Activated CD4-positive, alpha-beta T cell treated with anti-CD3 and anti-CD28 coated beads, Interleukin-2, amount 50 U/mL, for 48 hours (primary cell): ENCODE measurements around the gene TXNDC17.
A peak's percentile ranks its signal among the peaks of the same experiment; 100 is the strongest.
"Not testable (repeated sequence)": the region's sequence is repeated elsewhere in the genome, so short reads cannot be mapped to it uniquely, and the experiment has no call there.

Source experiments
- DNase-seq, 2 experiments: peaks; one replicate each; pipeline ENCODE4 v3.0.0-alpha.2; 2020

TXNDC17 gene

GRCh38 chr17:6640536-6641246 lies at the start of gene TXNDC17, which contains the start of gene KIAA0753:
Gene TXNDC17, plus strand, starts transcription at chr17:6641060. Its CDS starts 23 bp downstream, at chr17:6641083.
Gene KIAA0753, minus strand, starts transcription at chr17:6640711. Its CDS starts 5,608 bp downstream, at chr17:6635103.
- peak; percentile 95 to 97 for DNase-seq

- DNase-seq: no peak
Observed at GRCh38 chr17:6591599-6592158, 49.2 kb upstream of the TXNDC17 start.

- DNase-seq: no peak
Observed at GRCh38 chr17:6592173-6592572, 48.7 kb upstream of the TXNDC17 start.

GRCh38 chr17:6593371-6593770 lies 47.5 kb upstream of the TXNDC17 start:
- not testable (repeated sequence) for DNase-seq

GRCh38 chr17:6596081-6596480 lies 44.8 kb upstream of the TXNDC17 start:
- DNase-seq: no peak

GRCh38 chr17:6596511-6596910 lies 44.3 kb upstream of the TXNDC17 start:
- no peak for DNase-seq

GRCh38 chr17:6596941-6597340 lies 43.9 kb upstream of the TXNDC17 start:
- DNase-seq: no peak

GRCh38 chr17:6597727-6598126 lies 43.1 kb upstream of the TXNDC17 start:
- DNase-seq: no peak

- DNase-seq: no peak
Observed at GRCh38 chr17:6599364-6599763, 41.5 kb upstream of the TXNDC17 start.

- no peak for DNase-seq
Observed at GRCh38 chr17:6602141-6602540, 38.7 kb upstream of the TXNDC17 start.

GRCh38 chr17:6603744-6604325 lies 37.0 kb upstream of the TXNDC17 start:
- no peak for DNase-seq

- no peak for DNase-seq
Observed at GRCh38 chr17:6605142-6605541, 35.7 kb upstream of the TXNDC17 start.

- no peak for DNase-seq
Observed at GRCh38 chr17:6608321-6608720, 32.5 kb upstream of the TXNDC17 start.

GRCh38 chr17:6610011-6610410 lies 30.8 kb upstream of the TXNDC17 start:
- DNase-seq: no peak

- DNase-seq: no peak
Observed at GRCh38 chr17:6611231-6611630, 29.6 kb upstream of the TXNDC17 start.

- DNase-seq: no peak
Observed at GRCh38 chr17:6623941-6624340, 16.9 kb upstream of the TXNDC17 start.

GRCh38 chr17:6626616-6627015 lies 14.2 kb upstream of the TXNDC17 start:
- no peak for DNase-seq

GRCh38 chr17:6627019-6627418 lies 13.8 kb upstream of the TXNDC17 start:
- no peak for DNase-seq

- no peak for DNase-seq
Observed at GRCh38 chr17:6630390-6630789, 10.5 kb upstream of the TXNDC17 start.

GRCh38 chr17:6632530-6632929 lies 8.3 kb upstream of the TXNDC17 start:
- no peak for DNase-seq

GRCh38 chr17:6633263-6633662 lies 7.6 kb upstream of the TXNDC17 start:
- DNase-seq: no peak

- no peak for DNase-seq
Observed at GRCh38 chr17:6636105-6636504, 4.8 kb upstream of the TXNDC17 start.

- DNase-seq: no peak
Observed at GRCh38 chr17:6636616-6637457, 4.0 kb upstream of the TXNDC17 start.
